IMR-90 (cell line): Measurements from ENCODE around the gene C20orf202. TPM values are rescaled to one million over a fixed set of nuclear protein-coding genes. Genes with fewer than 3 reads are reported as not detected.

Source experiments
- ATAC-seq: fragments of 200-7000 bp; cut with Tn5 transposase; 2 replicates; pipeline ENCODE4 v1.9.1; 2020; ENCODE audit warnings: low read depth, mild to moderate bottlenecking, moderate library complexity
- BruUV-seq: library from RNA; stranded (reverse); fragments of 400-500 nt; replicated peaks from 2 replicates; lab custom pipeline; 2021; lab: Mats Ljungman, UMichigan
- CTCF ChIA-PET: fragments of 300-600 bp; formaldehyde crosslinking; extraction: SDS; loops from one replicate; lab custom pipeline; 2021; ENCODE audit warnings: antibody characterized with exemption; lab: Yijun Ruan, JAX
- POLR2A ChIA-PET: fragments of 300-600 bp; sonication (Branson Sonifier 250); formaldehyde crosslinking; loops from one replicate; lab custom pipeline; 2022; ENCODE audit warnings: antibody characterized with exemption; ENCODE audit not compliant: unreplicated experiment; lab: Charles Lee
- DNase-seq: peaks from one replicate; pipeline ENCODE4 v3.0.0; 2013
- H2AFZ ChIP-seq: replicated peaks from 2 replicates; pipeline ENCODE3; 2013; ENCODE audit warnings: low read length, mild to moderate bottlenecking; ENCODE audit not compliant: poor library complexity
- H2AK5ac ChIP-seq: 2 replicates; pipeline ENCODE4 v1.6.1; 2013; ENCODE audit warnings: low read depth, low read length, inconsistent platforms
- H2AK9ac ChIP-seq: replicated peaks from 2 replicates; pipeline ENCODE3; 2013; ENCODE audit warnings: mild to moderate bottlenecking, low read depth, low read length, moderate library complexity; ENCODE audit not compliant: poor library complexity
- H2BK120ac ChIP-seq: 2 replicates; pipeline ENCODE4 v1.6.1; 2013; ENCODE audit warnings: low read depth, low read length, inconsistent platforms
- H2BK15ac ChIP-seq: 3 replicates; pipeline ENCODE4 v1.6.1; 2013; ENCODE audit warnings: low read depth, low read length, inconsistent platforms
- H2BK20ac ChIP-seq: 2 replicates; pipeline ENCODE4 v1.6.1; 2013; ENCODE audit warnings: low read depth, mild to moderate bottlenecking, inconsistent platforms, low read length, moderate library complexity
- H2BK5ac ChIP-seq: 2 replicates; pipeline ENCODE4 v1.6.1; 2013; ENCODE audit warnings: mild to moderate bottlenecking, low read depth, low read length, inconsistent platforms; ENCODE audit not compliant: poor library complexity, severe bottlenecking
- H3K14ac ChIP-seq: replicated peaks from 2 replicates; pipeline ENCODE4 v1.6.1; 2013; ENCODE audit warnings: low read depth, low read length, inconsistent platforms
- H3K18ac ChIP-seq: 2 replicates; pipeline ENCODE4 v1.6.1; 2013; ENCODE audit warnings: low read depth, low read length, control low read depth
- H3K23ac ChIP-seq: 2 replicates; pipeline ENCODE4 v1.6.1; 2013; ENCODE audit warnings: low read depth, low read length, inconsistent platforms
- H3K27ac ChIP-seq: 2 replicates; pipeline ENCODE4 v1.5.1; 2013; ENCODE audit warnings: mild to moderate bottlenecking, control low read depth, low read length; ENCODE audit not compliant: insufficient read depth
- H3K27me3 ChIP-seq: 2 replicates; pipeline ENCODE4 v1.6.1; 2013; ENCODE audit warnings: low read length; ENCODE audit not compliant: control insufficient read depth, insufficient read depth
- H3K36me3 ChIP-seq: 2 replicates; pipeline ENCODE4 v1.6.1; 2013; ENCODE audit warnings: low read length, mixed read lengths; ENCODE audit not compliant: control insufficient read depth, insufficient read depth
- H3K4ac ChIP-seq: 2 replicates; pipeline ENCODE4 v1.6.1; 2013; ENCODE audit warnings: low read depth, low read length, inconsistent platforms
- H3K4me1 ChIP-seq: 2 replicates; pipeline ENCODE4 v1.6.1; 2013; ENCODE audit warnings: low read length, mixed read lengths; ENCODE audit not compliant: control insufficient read depth, insufficient read depth
- H3K4me2 ChIP-seq: 2 replicates; pipeline ENCODE4 v1.6.1; 2013; ENCODE audit warnings: low read depth, mild to moderate bottlenecking, control low read depth, low read length, moderate library complexity
- H3K4me3 ChIP-seq: 2 replicates; pipeline ENCODE4 v1.5.1; 2013; ENCODE audit warnings: low read depth, mild to moderate bottlenecking, control low read depth, low read length, moderate library complexity; ENCODE audit not compliant: insufficient read depth
- H3K56ac ChIP-seq: 2 replicates; pipeline ENCODE4 v1.6.1; 2013; ENCODE audit warnings: low read length, inconsistent platforms; ENCODE audit not compliant: insufficient read depth; ENCODE audit errors: extremely low read depth
- H3K79me1 ChIP-seq, 2 experiments: 2 replicates each; pipeline ENCODE4 v1.6.1; 2013; ENCODE audit warnings: low read length in 2 of 2, inconsistent platforms in 1 of 2, low read depth in 1 of 2
- H3K9ac ChIP-seq: 2 replicates; pipeline ENCODE4 v1.6.1; 2013; ENCODE audit warnings: low read depth, low read length, control low read depth
- H3K9me1 ChIP-seq: 2 replicates; pipeline ENCODE4 v1.6.1; 2013; ENCODE audit warnings: low read length, inconsistent platforms; ENCODE audit not compliant: insufficient read depth
- H3K9me3 ChIP-seq: 2 replicates; pipeline ENCODE4 v1.6.1; 2013; ENCODE audit warnings: low read length; ENCODE audit not compliant: control insufficient read depth, insufficient read depth
- H4K20me1 ChIP-seq: 2 replicates; pipeline ENCODE4 v1.6.1; 2013; ENCODE audit warnings: low read length, inconsistent platforms; ENCODE audit not compliant: insufficient read depth
- H4K5ac ChIP-seq: 2 replicates; pipeline ENCODE4 v1.6.1; 2013; ENCODE audit warnings: mild to moderate bottlenecking, low read depth, low read length, control low read depth
- H4K8ac ChIP-seq, 2 experiments: 2 replicates each; pipeline ENCODE4 v1.6.1; 2013; ENCODE audit warnings: low read depth in 2 of 2, low read length in 2 of 2, control low read depth in 1 of 2, inconsistent platforms in 1 of 2
- H4K91ac ChIP-seq: 2 replicates; pipeline ENCODE4 v1.6.1; 2013; ENCODE audit warnings: low read depth, low read length, inconsistent platforms; ENCODE audit not compliant: insufficient read depth
- CEBPB ChIP-seq: IDR thresholded peaks from 2 replicates; pipeline ENCODE4 v1.6.1; 2012; ENCODE audit warnings: low read depth, low read length, improper control_type of control experiment
- CHD1 ChIP-seq: IDR thresholded peaks from 2 replicates; pipeline ENCODE4 v1.6.1; 2012; ENCODE audit warnings: low read depth, low read length, improper control_type of control experiment
- CTCF ChIP-seq: conservative IDR thresholded peaks from 2 replicates; pipeline ENCODE4 v1.5.1; 2012; ENCODE audit warnings: mild to moderate bottlenecking, low read depth, low read length, improper control_type of control experiment
- FOS ChIP-seq: fragments of 150-350 bp; IDR thresholded peaks from 2 replicates; pipeline ENCODE4 v1.6.1; 2016; ENCODE audit warnings: low read depth, low read length
- MAZ ChIP-seq: IDR thresholded peaks from 2 replicates; pipeline ENCODE4 v1.6.1; 2012; ENCODE audit warnings: low read depth, mild to moderate bottlenecking, low read length, improper control_type of control experiment, moderate library complexity, borderline replicate concordance
- MXI1 ChIP-seq: IDR thresholded peaks from 2 replicates; pipeline ENCODE4 v1.6.1; 2012; ENCODE audit warnings: low read depth, mild to moderate bottlenecking, low read length, moderate library complexity, borderline replicate concordance
- NFE2L2 ChIP-seq: fragments of 150-350 bp; IDR thresholded peaks from 2 replicates; pipeline ENCODE4 v1.6.1; 2016; ENCODE audit warnings: low read depth, mild to moderate bottlenecking, low read length
- POLR2A ChIP-seq: IDR thresholded peaks from 2 replicates; pipeline ENCODE4 v1.6.1; 2012; ENCODE audit warnings: mild to moderate bottlenecking, low read depth, low read length
- RCOR1 ChIP-seq: IDR thresholded peaks from 2 replicates; pipeline ENCODE4 v1.6.1; 2012; ENCODE audit warnings: mild to moderate bottlenecking, low read length, improper control_type of control experiment; ENCODE audit not compliant: insufficient replicate concordance
- RFX5 ChIP-seq: IDR thresholded peaks from 2 replicates; pipeline ENCODE4 v1.8.0; 2012; ENCODE audit warnings: low read depth, mild to moderate bottlenecking, low read length, moderate library complexity
- SMC3 ChIP-seq: fragments of 150-350 bp; IDR thresholded peaks from 2 replicates; pipeline ENCODE4 v1.6.1; 2016; ENCODE audit warnings: low read depth, mild to moderate bottlenecking, antibody characterized with exemption, low read length, moderate library complexity
- WGBS, 2 experiments: methylation state at CpG; one replicate each; pipeline versions ENCODE4 v1.1.5 to v1.1.7; 2013; ENCODE audit warnings: missing lambda C conversion rate in 2 of 2; ENCODE audit not compliant: insufficient read length in 1 of 2; ENCODE audit errors: extremely low coverage in 2 of 2; 5-methylcytosine and 5-hydroxymethylcytosine counted together
- dilution Hi-C: fragments of 300-500 bp; cut with HindIII; formaldehyde crosslinking; loops from one replicate; pipeline ENCODE4 v1.14.3; 2018; ENCODE audit warnings: low sequenced_read_pairs; ENCODE audit not compliant: unreplicated experiment
- in situ Hi-C: fragments of 300-500 bp; cut with MboI; formaldehyde crosslinking; loops from 3 replicates; pipeline ENCODE4 v1.14.3; 2019; ENCODE audit warnings: low sequenced_read_pairs, inconsistent platforms, mixed read lengths
- intact Hi-C: fragments of 100-400 bp; cut with micrococcal nuclease; formaldehyde crosslinking; loops from 2 replicates; pipeline ENCODE4 v1.10.0; 2022
- polyA plus RNA-seq, 3 experiments: library from polyadenylated mRNA; depleted of rRNA; stranded (reverse); fragments of >200 nt; gene quantifications; 2 replicates each; pipeline ENCODE4 v1.2.3, GENCODE V29; 2012; ENCODE audit warnings: low replicate concordance in 1 of 3
- total RNA-seq: library from RNA; depleted of rRNA; stranded (reverse); fragments of >200 nt; gene quantifications from 2 replicates; pipeline ENCODE4 v1.2.3, GENCODE V29; 2012

C20orf202 gene
- total and polyA plus RNA-seq, 2 of the 4 experiments (the other 2 are of a cell fraction), result not detected

- Histone ChIP-seq H3K4me3 (no peak overlapping the region), H4K5ac (no peak overlapping the region), H4K20me1 (no peaks in the 10 kb centered on the region), H3K9me3 (peaks cover 4% of the 10 kb centered on the region; the same call in 1 of the 2 replicates), H2BK5ac (no peak overlapping the region), H4K8ac (no peak overlapping the region), H3K4me2 (peak overlapping the region; percentile 67; the same call in 1 of the 2 replicates), H3K18ac (no peak overlapping the region), H2AFZ (no peak overlapping the region), H3K79me1 (no peaks in the 10 kb centered on the region), H3K9me1 (0 out of 2 replicates have a peak, but pooled peaks cover 3% of the 10 kb centered on the region), H4K91ac (no peak overlapping the region), H2BK15ac (no peak overlapping the region), H3K36me3 (no peaks in the 10 kb centered on the region), H3K4ac (no peak overlapping the region), H2BK20ac (no peak overlapping the region), H2AK9ac (no peak overlapping the region), H2BK120ac (no peak overlapping the region), H3K27me3 (peaks cover 63% of the 10 kb centered on the region), H3K56ac (no peak overlapping the region), H3K27ac (no peak overlapping the region), H2AK5ac (no peak overlapping the region), H3K9ac (no peak overlapping the region), H3K14ac (no peak overlapping the region), H3K4me1 (no peaks in the 10 kb centered on the region), H3K23ac (no peak overlapping the region)
- POLR2A ChIA-PET, result no interaction called here
- no peak for TF ChIP-seq RFX5
- TF ChIP-seq NFE2L2, result no peak
- no peak for TF ChIP-seq FOS
- no peak for TF ChIP-seq RCOR1
- no peak for TF ChIP-seq MXI1
- no peak for TF ChIP-seq POLR2A
- no peak for TF ChIP-seq MAZ
- TF ChIP-seq CHD1, result no peak
- no peak for TF ChIP-seq CTCF
- no peak for TF ChIP-seq SMC3
- no peak for TF ChIP-seq CEBPB
- BruUV-seq, result no TSS peak
- CTCF ChIA-PET, result no interaction called here
- ATAC-seq, result no peak
- intact Hi-C loops, result no loop called here
- in situ Hi-C loops, result no loop called here
- dilution Hi-C loops, result no loop called here
- no CpG with 5 or more reads among the region's 1 CpG for WGBS, 2 experiments
- DNase-seq, result no peak
Measured at GRCh38 chr20:1199964-1200363, 3.3 kb upstream of the C20orf202 start.
